Activated naive CD4-positive, alpha-beta T cell treated with anti-CD3 and anti-CD28 coated beads, Interleukin-2, amount 50 U/mL, for 72 hours (primary cell): Measurements from ENCODE around the gene RASGRP3. TPM values are rescaled to one million over a fixed set of nuclear protein-coding genes. Genes with fewer than 3 reads are reported as not detected.

ENCODE experiments used
- ATAC-seq, 2 donors: fragments of 150-1000 bp; cut with Tn5 transposase; 2 replicates each; pipeline ENCODE4 v1.10.0; 2021; ENCODE audit warnings: mild to moderate bottlenecking in 2 of 2, moderate library complexity in 2 of 2
- DNase-seq, 2 donors: peaks; one replicate each; pipeline ENCODE4 v3.0.0; 2021 to 2022; ENCODE audit warnings: low spot score in 2 of 2
- H3K27ac Mint-ChIP-seq, 2 donors: one replicate each; pipeline ENCODE4 v1.8.0; 2022; ENCODE audit warnings: mild to moderate bottlenecking in 2 of 2, mixed read lengths in 2 of 2
- H3K36me3 Mint-ChIP-seq, 2 donors: one replicate each; pipeline ENCODE4 v1.8.0; 2022; ENCODE audit warnings: mixed read lengths in 2 of 2
- H3K9me3 Mint-ChIP-seq, 2 donors: one replicate each; pipeline ENCODE4 v1.8.0; 2022; ENCODE audit warnings: mixed read lengths in 2 of 2
- total RNA-seq, 2 donors: library from RNA; stranded (reverse); gene quantifications; one replicate each; pipeline ENCODE4 v1.2.3, GENCODE V29; 2022

RASGRP3 gene
- total RNA-seq, 2 donors from 2014 or later: 2.5 to 2.8 TPM

DNA sequence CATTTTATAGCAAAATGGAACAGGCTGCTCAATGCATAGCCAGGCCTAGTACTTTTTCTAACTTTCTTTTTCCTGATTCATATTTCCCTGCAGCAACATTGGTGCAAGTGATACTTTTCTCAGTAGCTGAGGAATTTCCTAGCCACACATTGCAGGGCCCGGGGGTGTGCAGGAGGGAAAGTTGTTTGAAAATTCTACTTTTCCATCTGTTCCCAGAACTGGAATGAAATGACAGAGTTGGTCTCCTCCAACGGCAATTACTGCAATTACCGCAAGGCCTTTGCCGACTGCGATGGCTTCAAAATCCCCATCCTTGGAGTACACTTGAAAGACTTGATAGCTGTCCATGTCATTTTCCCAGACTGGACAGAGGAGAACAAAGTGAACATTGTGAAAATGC lies 50.5 kb downstream of the RASGRP3 start:
- Mint-ChIP-seq H3K9me3 (no peaks in the 10 kb centered on the region), H3K36me3 (no peaks in the 10 kb centered on the region), H3K27ac (no peak overlapping the region)
- ATAC-seq (no peak), DNase-seq (no peak)

- Mint-ChIP-seq H3K9me3 (no peaks in the 10 kb centered on the region), H3K27ac (no peak overlapping the region), H3K36me3 (no peaks in the 10 kb centered on the region)
- ATAC-seq (no peak), DNase-seq (no peak)
These were observed 52.0 kb downstream of the RASGRP3 start for GRCh38 chr2:33528441-33528950.

DNA sequence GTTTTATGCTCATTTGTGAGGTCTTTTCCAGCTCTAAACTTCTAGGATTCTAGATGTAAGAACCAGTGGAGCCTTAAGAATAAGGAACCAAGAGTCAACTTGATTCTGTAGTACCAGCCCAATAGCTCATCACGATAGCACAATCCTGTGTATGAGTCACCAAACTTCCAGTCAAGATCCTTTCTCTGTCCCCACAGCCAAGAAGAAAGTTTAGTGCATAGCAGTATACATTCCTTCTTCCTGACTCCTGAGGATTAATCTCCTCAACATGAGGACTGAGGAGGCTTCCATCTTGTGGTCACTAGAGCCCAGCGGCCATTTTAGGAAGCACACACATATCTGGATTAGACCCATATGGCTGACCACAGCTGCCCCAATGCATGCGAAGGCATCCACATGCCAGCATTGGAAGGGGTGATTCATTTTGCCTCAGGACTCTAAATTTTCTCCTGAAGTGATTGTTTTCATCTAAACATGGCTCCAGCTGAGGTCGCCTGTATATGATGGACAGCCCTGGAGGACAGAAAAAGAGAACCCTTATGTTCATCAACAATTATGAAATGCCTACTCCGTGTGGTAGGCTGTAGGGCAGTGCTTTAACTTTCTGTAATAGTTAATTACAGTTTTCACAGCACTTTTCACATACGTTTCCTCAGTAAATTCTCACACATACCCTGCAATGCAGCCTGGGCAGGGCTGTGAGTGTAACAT lies 53.5 kb downstream of the RASGRP3 start:
- Mint-ChIP-seq H3K9me3 (no peaks in the 10 kb centered on the region), H3K27ac (no peak overlapping the region), H3K36me3 (no peaks in the 10 kb centered on the region)
- ATAC-seq (no peak), DNase-seq (no peak)

DNA sequence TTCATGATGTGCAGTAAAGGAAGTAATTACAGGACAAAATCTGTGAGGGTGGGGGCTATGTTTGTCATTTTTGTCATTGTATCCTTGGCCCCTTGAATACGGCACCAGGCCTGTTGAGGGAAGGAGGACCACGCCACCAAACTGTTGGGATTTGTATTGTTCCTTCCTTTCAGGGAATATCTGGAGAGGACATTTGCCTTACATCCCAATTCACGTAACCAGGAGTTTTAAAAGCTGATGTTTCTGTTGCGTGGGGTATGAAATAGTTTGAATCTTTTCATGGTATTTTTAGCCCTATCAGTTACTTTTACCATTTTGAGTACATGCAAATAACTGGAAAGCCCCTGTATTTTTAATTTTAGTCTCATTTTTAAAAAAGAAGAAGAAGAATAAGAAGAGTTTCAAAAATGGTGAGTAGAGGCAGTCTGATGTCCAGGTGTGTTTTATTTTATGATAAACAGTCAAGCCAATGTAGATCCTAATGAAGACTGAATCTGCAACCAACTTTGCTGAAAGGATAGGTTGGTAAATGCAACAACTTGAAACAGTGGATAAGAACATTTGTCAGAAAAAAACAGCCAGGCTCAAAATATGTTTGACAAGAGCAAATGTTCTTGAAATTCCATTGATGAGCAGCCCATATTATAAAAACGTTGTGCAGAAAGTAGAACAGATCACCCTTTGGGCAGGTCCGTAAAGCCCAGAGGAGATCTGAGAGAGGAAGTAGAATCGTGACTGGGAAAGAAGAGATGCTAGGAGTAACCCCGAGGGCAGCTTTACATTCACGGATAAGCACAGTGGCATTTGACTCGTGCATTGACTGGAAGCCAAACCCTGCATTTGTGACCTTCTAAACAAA lies 54.5 kb downstream of the RASGRP3 start:
- H3K9me3 Mint-ChIP-seq: no peaks in the 10 kb centered on the region
- peak overlapping the region in 1 of 2 donors; percentile 17 for H3K27ac Mint-ChIP-seq
- no peaks in the 10 kb centered on the region for H3K36me3 Mint-ChIP-seq
- DNase-seq (no peak), ATAC-seq (no peak)

- ATAC-seq (no peak), DNase-seq (no peak)
- H3K36me3 Mint-ChIP-seq: no peaks in the 10 kb centered on the region
- no peak overlapping the region for H3K27ac Mint-ChIP-seq
- no peaks in the 10 kb centered on the region for H3K9me3 Mint-ChIP-seq
These were observed 55.2 kb downstream of the RASGRP3 start for GRCh38 chr2:33531549-33532059.

- Mint-ChIP-seq H3K9me3 (no peaks in the 10 kb centered on the region), H3K27ac (no peak overlapping the region), H3K36me3 (no peaks in the 10 kb centered on the region)
These were observed 55.7 kb downstream of the RASGRP3 start for GRCh38 chr2:33532146-33532545.

DNA sequence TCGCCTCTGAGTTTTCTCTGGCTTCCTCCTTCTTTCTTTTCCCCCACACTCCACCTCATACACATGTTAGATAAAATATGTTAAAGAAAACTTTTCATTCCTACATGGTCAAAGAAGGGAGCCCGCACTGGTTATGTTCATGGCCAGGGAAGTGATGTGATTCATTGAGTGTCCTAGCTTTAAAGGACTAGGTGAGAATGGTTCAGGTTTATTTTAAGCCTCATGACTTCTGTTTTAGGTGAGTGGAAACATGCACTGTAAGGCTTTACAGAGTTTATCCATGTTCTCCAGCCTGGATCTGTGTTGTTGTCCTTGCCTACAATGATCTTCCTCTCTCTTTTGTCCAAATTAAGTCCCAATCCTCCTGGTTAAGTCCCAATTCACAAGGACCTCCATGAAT lies 56.5 kb downstream of the RASGRP3 start:
- Mint-ChIP-seq H3K9me3 (no peaks in the 10 kb centered on the region), H3K36me3 (no peaks in the 10 kb centered on the region), H3K27ac (no peak overlapping the region)
- DNase-seq: no peak
- ATAC-seq: no peak

More at GRCh38 chr2:33532146-33532545, 55.7 kb downstream of the RASGRP3 start:
- ATAC-seq: no peak
- DNase-seq: no peak

GRCh38 chr2:33535421-33535820 lies 59.0 kb downstream of the RASGRP3 start:
- Mint-ChIP-seq H3K36me3 (no peaks in the 10 kb centered on the region), H3K27ac (no peak overlapping the region), H3K9me3 (no peaks in the 10 kb centered on the region)
- no peak for ATAC-seq
- no peak for DNase-seq

DNA sequence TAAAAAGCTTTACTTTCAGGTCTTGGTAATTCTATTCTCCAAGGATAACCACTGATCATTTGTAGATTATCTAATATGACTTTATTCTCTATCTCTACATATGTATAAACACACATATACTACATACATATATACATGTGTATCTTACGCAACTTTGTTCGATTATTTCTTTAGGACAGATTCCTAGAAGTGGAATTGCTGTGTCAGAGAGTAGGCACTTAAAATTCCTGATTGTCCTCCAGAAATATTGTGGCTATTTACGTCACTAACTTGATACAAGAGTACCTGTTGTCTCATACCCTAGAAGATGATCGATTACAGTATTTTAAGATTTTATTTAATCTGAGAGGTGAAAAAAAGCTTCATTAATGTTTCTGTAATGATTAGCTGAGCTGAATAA lies 64.8 kb downstream of the RASGRP3 start:
- H3K36me3 Mint-ChIP-seq: no peaks in the 10 kb centered on the region
- H3K27ac Mint-ChIP-seq: no peak overlapping the region
- no peak for ATAC-seq

GRCh38 chr2:33550206-33550605 lies 73.8 kb downstream of the RASGRP3 start:
- Mint-ChIP-seq H3K9me3 (no peaks in the 10 kb centered on the region), H3K36me3 (peaks cover 0 to 4% of the 10 kb centered on the region in 2 donors), H3K27ac (no peak overlapping the region)
- DNase-seq: no peak
- ATAC-seq: no peak

More for the DNA sequence above, 64.8 kb downstream of the RASGRP3 start:
- no peak for DNase-seq
- H3K9me3 Mint-ChIP-seq: no peaks in the 10 kb centered on the region

DNA sequence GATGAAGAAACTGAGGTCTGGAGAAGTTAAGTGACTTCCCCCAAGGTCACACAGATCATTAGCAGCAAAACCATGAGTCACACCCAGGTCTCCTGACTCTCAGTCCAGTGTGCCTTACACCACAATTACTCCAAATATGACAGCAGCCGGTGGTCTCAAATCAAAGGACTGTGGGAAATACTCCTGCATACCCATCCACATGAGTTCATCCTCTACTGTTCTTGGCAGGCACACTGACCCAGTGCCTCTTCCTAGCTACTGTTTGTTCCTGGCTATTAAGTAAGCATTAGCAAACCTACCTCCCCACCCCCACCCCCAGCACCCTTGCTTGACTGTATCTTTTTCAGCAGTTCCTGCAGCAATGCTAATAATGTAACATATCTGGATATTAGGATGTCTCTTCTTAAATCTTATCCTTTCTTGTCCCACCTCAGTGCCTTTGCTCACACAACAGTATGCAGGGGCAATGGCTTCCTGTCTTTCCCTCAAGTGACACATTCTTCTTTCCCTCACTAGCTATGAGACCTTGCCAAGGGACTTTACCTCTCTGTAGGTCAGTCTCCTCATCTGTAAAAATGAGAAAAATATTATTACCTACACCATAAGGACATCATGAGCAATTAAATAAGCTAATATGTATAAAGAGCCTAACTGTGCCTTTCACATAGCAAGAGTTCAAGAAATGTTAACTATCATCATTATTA lies 76.5 kb downstream of the RASGRP3 start:
- ATAC-seq (no peak), DNase-seq (no peak)
- no peak overlapping the region for H3K27ac Mint-ChIP-seq
- H3K9me3 Mint-ChIP-seq: no peaks in the 10 kb centered on the region
- peaks cover 0 to 4% of the 10 kb centered on the region in 2 donors for H3K36me3 Mint-ChIP-seq

DNA sequence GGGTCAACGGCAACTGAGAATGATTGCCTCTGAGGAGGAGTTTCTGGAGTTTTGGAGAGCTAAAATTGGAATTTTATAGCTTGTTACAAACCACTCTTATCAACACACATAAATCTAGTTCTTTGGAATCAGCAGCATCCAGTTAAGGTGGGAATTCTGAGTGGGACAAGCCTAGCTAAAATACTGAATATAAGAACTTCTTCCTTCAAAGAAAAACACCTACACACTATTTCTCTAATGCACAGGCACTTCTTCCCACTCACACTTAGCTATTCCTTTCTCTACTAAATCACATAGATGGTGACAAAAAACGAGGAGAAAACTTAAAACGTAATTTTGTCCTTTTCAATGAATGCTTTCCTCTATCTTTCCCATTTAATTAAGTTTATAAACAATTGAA lies 79.2 kb downstream of the RASGRP3 start:
- DNase-seq (no peak), ATAC-seq (no peak)
- Mint-ChIP-seq H3K27ac (no peak overlapping the region), H3K36me3 (peaks cover 4 to 7% of the 10 kb centered on the region in 2 donors), H3K9me3 (no peaks in the 10 kb centered on the region)

GRCh38 chr2:33559328-33559727 lies 82.9 kb downstream of the RASGRP3 start:
- ATAC-seq (no peak), DNase-seq (no peak)
- no peak overlapping the region for H3K27ac Mint-ChIP-seq

DNA sequence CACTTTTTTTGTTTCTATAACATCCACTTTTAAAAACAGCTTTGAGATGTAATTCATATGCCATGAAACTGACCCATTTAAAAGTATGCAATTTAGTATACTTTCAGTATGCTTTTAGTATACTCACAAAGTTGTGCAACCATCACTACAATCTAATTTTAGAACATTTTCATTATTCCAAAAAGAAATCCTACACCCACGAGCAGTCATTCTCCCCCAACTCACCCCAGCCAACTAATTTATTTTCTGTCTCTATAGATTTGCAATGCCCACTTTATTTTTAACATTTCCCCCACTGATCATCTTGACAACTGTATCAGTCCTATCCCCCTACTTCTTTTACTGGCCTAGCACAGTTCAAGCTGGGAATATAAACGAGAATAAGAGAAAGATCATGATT lies 83.6 kb downstream of the RASGRP3 start:
- ATAC-seq: no peak
- Mint-ChIP-seq H3K36me3 (peaks cover 0 to 16% of the 10 kb centered on the region in 2 donors), H3K27ac (no peak overlapping the region), H3K9me3 (no peaks in the 10 kb centered on the region)
- no peak for DNase-seq

More at GRCh38 chr2:33559328-33559727, 82.9 kb downstream of the RASGRP3 start:
- Mint-ChIP-seq H3K36me3 (peaks cover 0 to 16% of the 10 kb centered on the region in 2 donors), H3K9me3 (no peaks in the 10 kb centered on the region)

DNA sequence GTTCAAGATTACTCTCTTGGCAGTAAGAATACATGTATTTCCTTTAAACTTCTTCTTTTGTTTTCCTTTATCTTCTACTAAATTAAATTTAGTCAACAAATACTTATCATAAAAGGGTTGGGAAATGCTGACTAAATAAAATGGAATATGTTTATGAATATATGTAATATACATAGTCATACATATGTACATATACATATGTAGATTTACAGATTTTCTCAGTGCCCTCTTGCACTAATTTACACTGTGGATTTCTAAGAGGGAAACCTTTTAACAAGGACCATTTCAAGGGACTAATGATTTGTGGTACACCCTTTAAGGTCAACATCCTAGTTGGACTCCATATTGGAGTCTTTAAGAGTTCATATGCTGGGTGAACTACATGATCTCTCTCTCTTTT lies 85.4 kb downstream of the RASGRP3 start:
- H3K9me3 Mint-ChIP-seq: no peaks in the 10 kb centered on the region

DNA sequence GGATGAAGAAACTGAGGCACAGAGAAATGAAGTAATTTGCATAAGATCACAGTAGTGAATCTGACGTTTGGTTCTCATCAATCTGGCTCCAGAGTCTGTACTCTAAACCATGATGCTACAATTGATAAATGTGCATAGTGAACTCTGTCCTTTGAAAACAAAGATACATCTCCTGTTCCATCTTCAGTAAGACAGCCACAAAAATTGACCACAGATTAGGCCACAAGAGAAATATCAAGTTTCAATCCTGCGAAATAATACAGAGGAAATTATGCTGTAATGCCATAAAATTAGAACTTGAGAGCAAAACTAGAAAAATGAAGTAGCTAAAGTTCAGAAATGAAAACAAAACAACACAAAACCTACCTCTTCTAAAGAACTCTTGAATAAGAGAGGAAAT lies 94.2 kb downstream of the RASGRP3 start:
- H3K9me3 Mint-ChIP-seq: no peaks in the 10 kb centered on the region
- no peak for ATAC-seq
- H3K27ac Mint-ChIP-seq: no peak overlapping the region
- no peaks in the 10 kb centered on the region for H3K36me3 Mint-ChIP-seq
- DNase-seq: no peak

More for the DNA sequence above, 85.4 kb downstream of the RASGRP3 start:
- DNase-seq (no peak), ATAC-seq (no peak)
- no peak overlapping the region for H3K27ac Mint-ChIP-seq
- H3K36me3 Mint-ChIP-seq: peaks cover 0 to 16% of the 10 kb centered on the region in 2 donors

GRCh38 chr2:33573657-33574056 lies 97.2 kb downstream of the RASGRP3 start:
- no peak overlapping the region for H3K27ac Mint-ChIP-seq
- DNase-seq: no peak
- H3K36me3 Mint-ChIP-seq: no peaks in the 10 kb centered on the region
- no peak for ATAC-seq
- no peaks in the 10 kb centered on the region for H3K9me3 Mint-ChIP-seq
